Measurements from ENCODE around the gene CYP11A1. TPM values are rescaled to one million over a fixed set of nuclear protein-coding genes. Genes with fewer than 3 reads are reported as not detected.

CYP11A1 gene
- total RNA-seq, 1 experiment from 2014 or later = 1.7 TPM

DNA sequence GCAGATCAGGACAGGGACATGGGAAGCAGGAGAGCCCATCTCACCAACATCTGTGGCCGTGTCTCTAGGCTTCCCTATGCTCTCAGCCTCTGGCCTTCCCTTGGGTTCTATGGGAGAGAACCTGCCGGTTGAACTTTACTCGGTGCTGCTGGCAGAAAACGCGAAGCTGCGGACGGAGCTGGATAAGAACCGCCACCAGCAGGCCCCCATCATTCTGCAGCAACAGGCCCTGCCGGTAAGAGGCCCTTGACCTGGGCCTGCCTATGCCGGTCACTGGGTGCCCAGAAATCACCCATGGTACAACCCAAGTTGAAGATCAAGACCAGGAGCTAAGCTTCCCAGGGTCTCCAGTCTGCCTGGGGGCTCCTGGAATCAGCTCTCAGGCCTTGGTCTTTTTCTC, 34.8 kb downstream of the CYP11A1 start:
- peaks cover 0 to 6% of the 10 kb centered on the region in 2 experiments; a peak in 2 of 5 replicates for H3K9me3 Mint-ChIP-seq
- H3K79me2 ChIP-seq (ENCODE audit: insufficient read depth, low read length) = no peaks in the 10 kb centered on the region
- H3K18ac ChIP-seq (ENCODE audit: insufficient read length, low read depth, low read length) = no peak overlapping the region
- H3K23ac ChIP-seq (ENCODE audit: insufficient read length, low read depth, low read length) = no peak overlapping the region
- no peaks in the 10 kb centered on the region; a peak in 2 of 7 replicates for H3K36me3 Mint-ChIP-seq (ENCODE audit: insufficient read depth in 1 of 3, low read depth in 3 of 3)
- no peak for DNase-seq
- no peak overlapping the region for H3K27ac Mint-ChIP-seq
- no peaks in the 10 kb centered on the region for H4K20me1 ChIP-seq (ENCODE audit: control insufficient read depth, insufficient read depth, insufficient read length)
- H2AFZ ChIP-seq (ENCODE audit: low read length) = no peak overlapping the region
- H3T11ph ChIP-seq (ENCODE audit: low read length) = no peak overlapping the region
- no peak overlapping the region for H4K8ac ChIP-seq (replicated peaks; ENCODE audit: insufficient read length, low read depth, low read length)
- no peak overlapping the region for H3K27ac ChIP-seq (ENCODE audit: insufficient read length, low read depth, low read length)
- no peaks in the 10 kb centered on the region for H3K9me3 ChIP-seq (ENCODE audit: control insufficient read depth, low read depth, low read length)
- WGBS (ENCODE audit: extremely low coverage, insufficient read length, low lambda C conversion rate) = no CpG with 5 or more reads among the region's 10 CpGs
- no peak overlapping the region for H2BK20ac ChIP-seq (ENCODE audit: low read depth, low read length, poor library complexity, severe bottlenecking)
- H3K4me1 Mint-ChIP-seq = peaks cover 7 to 14% of the 10 kb centered on the region in 2 experiments
- H4K91ac ChIP-seq (ENCODE audit: insufficient read length, low read depth, low read length) = no peak overlapping the region
- no peak overlapping the region for H3K9ac ChIP-seq (ENCODE audit: extremely low read depth, insufficient read length, low read length)
- H2BK5ac ChIP-seq (ENCODE audit: insufficient read length, low read length) = no peak overlapping the region
- no peak overlapping the region for H2BK120ac ChIP-seq (ENCODE audit: low read depth, low read length, poor library complexity, severe bottlenecking)
- H3K27me3 ChIP-seq (ENCODE audit: insufficient read depth, low read length) = no peaks in the 10 kb centered on the region
- no peaks in the 10 kb centered on the region for H3K4me1 ChIP-seq (ENCODE audit: insufficient read depth, low read length)
- H3K14ac ChIP-seq (ENCODE audit: insufficient read depth, low read length) = no peak overlapping the region
- H3K4me2 ChIP-seq (ENCODE audit: insufficient read depth, insufficient read length, low read length) = no peak overlapping the region
- H3K79me1 ChIP-seq (ENCODE audit: insufficient read depth, low read depth, low read length, poor library complexity, severe bottlenecking) = no peaks in the 10 kb centered on the region
- TF ChIP-seq, protein P1, sequence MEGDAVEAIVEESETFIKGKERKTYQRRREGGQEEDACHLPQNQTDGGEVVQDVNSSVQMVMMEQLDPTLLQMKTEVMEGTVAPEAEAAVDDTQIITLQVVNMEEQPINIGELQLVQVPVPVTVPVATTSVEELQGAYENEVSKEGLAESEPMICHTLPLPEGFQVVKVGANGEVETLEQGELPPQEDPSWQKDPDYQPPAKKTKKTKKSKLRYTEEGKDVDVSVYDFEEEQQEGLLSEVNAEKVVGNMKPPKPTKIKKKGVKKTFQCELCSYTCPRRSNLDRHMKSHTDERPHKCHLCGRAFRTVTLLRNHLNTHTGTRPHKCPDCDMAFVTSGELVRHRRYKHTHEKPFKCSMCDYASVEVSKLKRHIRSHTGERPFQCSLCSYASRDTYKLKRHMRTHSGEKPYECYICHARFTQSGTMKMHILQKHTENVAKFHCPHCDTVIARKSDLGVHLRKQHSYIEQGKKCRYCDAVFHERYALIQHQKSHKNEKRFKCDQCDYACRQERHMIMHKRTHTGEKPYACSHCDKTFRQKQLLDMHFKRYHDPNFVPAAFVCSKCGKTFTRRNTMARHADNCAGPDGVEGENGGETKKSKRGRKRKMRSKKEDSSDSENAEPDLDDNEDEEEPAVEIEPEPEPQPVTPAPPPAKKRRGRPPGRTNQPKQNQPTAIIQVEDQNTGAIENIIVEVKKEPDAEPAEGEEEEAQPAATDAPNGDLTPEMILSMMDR (conservative IDR thresholded peaks at IDR 0.05) = no peak
- no peak overlapping the region for H2BK12ac ChIP-seq (ENCODE audit: insufficient read length, low read depth, low read length)
- H3K56ac ChIP-seq (ENCODE audit: insufficient read length, low read depth, low read length) = no peak overlapping the region
- no peaks in the 10 kb centered on the region for H3K23me2 ChIP-seq (ENCODE audit: insufficient read length, low read depth, low read length, poor library complexity, severe bottlenecking)
- no peak overlapping the region for H3K4ac ChIP-seq (ENCODE audit: low read depth, low read length)
- no peak overlapping the region for H4K5ac ChIP-seq (ENCODE audit: insufficient read length, low read depth, low read length)
- H2AK5ac ChIP-seq (ENCODE audit: insufficient read length, low read length) = no peak overlapping the region
- peaks cover 23% of the 10 kb centered on the region for H3K27me3 Mint-ChIP-seq (ENCODE audit: low read depth)
- H2BK15ac ChIP-seq (ENCODE audit: low read depth, low read length) = no peak overlapping the region
- no peak overlapping the region for H3K4me3 Mint-ChIP-seq
